GM19239 (cell line): ENCODE data around the gene TLN1.

ENCODE experiments used
- DNase-seq: peaks from one replicate; pipeline ENCODE4 v3.0.0; 2011; ENCODE audit warnings: low spot score; ENCODE audit not compliant: insufficient read length
- FAIRE-seq: peaks from 2 replicates; lab custom pipeline; 2011; peaks lifted over from hg19 to GRCh38; lab: Jason Lieb, UNC

The TLN1 gene

GRCh38 chr9:35732800-35733541 lies 976 bp upstream of the TLN1 start:
- no peak for DNase-seq
- peak; percentile 70 for FAIRE-seq

DNA sequence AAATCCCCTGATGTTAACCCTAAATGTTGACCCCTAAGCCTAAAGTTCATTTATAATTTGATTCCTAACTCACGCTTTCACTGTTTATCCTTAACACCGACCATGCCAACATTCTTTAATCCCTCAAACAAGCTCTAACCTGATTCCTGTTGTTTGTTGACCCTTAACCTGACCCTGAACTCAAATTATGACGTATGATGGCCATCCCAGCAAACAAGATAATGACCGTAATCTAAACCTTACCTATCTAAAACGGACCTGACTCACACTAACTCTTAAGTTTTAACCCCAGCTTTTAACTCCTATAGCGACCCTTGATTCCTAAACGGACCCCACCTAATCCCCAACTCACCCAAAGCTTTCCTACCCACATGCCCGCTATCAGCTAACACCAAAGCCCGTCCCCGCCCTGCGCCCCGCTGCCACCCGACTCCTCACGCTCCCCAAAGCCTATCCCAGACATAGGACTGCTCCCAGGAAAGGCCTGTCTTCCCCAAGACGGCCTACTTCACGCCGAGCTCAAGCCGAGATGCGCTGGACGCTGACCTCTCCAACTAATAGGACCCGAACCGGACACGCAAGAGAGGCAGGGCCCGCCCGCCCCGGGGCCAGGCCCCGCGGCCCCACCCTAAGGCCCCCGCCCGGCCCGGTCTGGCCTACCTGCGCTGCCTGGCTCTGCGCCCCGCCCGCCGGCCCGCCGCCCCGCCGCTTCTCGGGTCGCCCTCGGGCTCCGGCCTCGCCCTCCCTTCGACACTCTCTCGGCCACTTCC lies 395 bp downstream of the TLN1 start:
- DNase-seq, result no peak
- no peak for FAIRE-seq

- no peak for DNase-seq
- no peak for FAIRE-seq
These were observed 1.5 kb downstream of the TLN1 start for GRCh38 chr9:35730486-35730854.

- FAIRE-seq, result peak; percentile 61
- no peak for DNase-seq
These were observed 2.1 kb downstream of the TLN1 start for GRCh38 chr9:35729700-35730485.

DNA sequence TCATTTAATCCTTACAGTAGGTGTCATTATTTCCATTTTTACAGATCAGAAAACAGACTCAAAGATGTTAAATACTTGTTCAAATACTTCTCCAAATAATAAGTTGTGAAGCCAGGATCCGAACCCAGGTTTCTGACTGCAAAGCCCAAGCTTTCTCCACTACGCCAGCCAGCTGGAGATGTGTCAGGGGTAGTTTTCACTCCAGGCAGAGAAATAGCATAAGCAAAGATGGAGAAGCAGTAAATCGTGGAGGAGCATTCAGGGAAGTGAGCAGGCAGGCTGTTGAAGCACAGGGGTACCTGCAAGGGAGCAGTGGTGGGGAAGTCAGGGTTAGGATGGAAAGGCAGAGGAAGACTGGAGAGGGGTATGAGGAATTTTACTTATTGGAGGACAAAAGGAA lies 2.9 kb downstream of the TLN1 start:
- DNase-seq (no peak), FAIRE-seq (no peak)

DNA sequence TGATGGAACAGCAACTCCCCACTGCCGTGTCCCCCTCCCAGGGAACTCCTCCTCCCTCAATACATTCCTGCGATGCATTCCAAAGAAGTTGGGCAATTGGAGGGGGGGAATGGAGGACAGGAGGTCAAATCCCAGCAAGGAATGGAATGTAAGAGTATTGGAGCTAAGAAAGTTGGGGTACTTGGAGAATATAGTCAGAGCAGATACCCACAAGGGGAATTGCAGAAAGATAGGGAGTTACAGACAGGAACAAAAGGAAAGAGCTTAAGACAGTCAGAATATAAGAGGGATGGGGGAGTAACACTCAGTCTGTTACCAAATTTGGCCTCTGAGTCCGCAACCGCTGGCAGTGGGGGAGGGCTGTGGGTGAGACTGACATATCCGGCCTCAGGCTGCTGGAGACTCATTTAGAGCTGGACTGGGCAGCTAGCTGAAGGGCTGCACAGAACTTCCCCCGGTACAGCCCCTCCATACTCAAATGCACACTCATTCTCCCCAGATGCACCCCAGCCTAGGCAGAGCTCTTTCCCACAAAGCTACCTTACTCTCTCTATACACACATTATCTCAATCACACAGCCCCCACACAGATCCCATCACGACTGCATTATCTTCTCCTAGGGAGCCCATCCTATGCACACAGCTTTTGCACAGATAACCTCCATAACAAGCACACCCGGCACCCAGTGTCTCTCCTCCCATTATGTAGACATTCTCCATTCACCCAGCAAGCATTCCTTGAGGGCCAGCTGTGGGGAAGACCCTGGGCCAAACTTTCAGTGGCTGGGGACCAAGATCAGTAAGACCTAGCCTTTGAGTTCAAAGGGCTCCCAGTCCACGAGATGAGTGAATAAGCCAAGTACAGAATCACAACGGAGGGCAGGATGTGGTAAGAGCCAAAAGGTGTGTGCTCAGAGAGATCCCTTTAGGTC lies 3.7 kb downstream of the TLN1 start:
- no peak for DNase-seq
- FAIRE-seq, result peak; percentile 74

GRCh38 chr9:35727676-35728040 lies 4.3 kb downstream of the TLN1 start:
- DNase-seq, result no peak
- FAIRE-seq, result no peak

DNA sequence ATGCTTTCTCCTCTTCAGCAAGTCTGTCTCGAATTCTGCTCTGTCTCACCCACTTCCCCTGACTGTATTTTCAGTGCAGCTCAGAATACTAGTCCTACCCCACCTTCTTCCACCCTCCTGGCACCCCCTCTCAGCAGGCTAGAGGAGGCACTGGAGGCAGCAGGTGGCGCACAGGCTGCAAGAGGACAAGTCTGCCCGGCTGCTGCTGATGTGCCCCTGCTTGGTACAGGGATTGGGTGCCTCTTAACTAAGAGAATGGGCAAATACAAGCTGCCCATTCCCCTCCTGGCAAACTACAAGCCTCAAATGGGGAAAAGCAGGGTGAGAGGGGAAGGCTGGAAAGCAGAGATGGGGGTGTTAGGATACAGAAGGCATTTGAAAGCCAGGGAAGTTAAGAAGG lies 5.1 kb downstream of the TLN1 start:
- DNase-seq (no peak), FAIRE-seq (peak; percentile 55)

DNA sequence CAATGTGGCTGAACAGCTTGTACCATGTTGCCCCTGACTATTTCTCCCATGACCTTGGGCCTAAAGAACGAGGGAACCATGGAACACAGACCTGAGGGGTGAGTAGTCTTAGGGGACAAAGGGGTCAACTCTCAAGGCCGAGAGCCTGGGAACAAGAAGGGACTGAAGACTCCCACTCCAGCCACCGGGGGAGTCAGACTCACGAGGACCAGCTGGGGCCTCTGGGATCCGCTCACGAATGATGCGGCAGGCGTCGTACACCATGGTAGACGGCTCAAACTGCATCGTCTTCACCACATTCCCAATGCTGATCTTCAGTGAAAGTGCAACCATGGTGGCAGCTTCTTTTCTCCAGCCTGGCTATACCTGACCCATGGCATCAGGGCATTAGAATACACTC lies 6.6 kb downstream of the TLN1 start:
- FAIRE-seq (no peak), DNase-seq (no peak)

- no peak for DNase-seq
- FAIRE-seq, result no peak
These were observed 8.1 kb downstream of the TLN1 start for GRCh38 chr9:35723908-35724307.

GRCh38 chr9:35723426-35723825 lies 8.6 kb downstream of the TLN1 start:
- FAIRE-seq, result no peak
- DNase-seq, result no peak

DNA sequence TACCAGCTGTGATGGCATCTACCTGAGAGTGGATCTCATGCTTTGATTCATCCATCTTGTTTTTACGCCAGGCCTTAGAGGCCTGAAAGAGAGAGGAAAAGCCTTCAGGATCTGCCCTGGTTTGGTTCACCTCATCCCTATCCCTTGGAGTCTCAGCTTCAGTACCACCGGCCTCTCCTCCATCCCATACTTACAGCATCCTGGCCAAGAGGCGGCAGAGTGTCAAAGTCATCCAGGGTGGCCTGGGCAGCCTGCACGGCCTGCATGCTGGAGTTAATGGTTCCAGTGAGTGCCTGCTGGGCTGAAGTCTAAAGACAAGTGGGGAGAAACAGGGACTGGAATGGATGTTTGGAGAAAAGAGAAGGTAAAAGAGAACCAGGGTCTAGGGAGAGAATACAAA lies 12.4 kb downstream of the TLN1 start:
- FAIRE-seq, result no peak
- DNase-seq, result no peak

DNA sequence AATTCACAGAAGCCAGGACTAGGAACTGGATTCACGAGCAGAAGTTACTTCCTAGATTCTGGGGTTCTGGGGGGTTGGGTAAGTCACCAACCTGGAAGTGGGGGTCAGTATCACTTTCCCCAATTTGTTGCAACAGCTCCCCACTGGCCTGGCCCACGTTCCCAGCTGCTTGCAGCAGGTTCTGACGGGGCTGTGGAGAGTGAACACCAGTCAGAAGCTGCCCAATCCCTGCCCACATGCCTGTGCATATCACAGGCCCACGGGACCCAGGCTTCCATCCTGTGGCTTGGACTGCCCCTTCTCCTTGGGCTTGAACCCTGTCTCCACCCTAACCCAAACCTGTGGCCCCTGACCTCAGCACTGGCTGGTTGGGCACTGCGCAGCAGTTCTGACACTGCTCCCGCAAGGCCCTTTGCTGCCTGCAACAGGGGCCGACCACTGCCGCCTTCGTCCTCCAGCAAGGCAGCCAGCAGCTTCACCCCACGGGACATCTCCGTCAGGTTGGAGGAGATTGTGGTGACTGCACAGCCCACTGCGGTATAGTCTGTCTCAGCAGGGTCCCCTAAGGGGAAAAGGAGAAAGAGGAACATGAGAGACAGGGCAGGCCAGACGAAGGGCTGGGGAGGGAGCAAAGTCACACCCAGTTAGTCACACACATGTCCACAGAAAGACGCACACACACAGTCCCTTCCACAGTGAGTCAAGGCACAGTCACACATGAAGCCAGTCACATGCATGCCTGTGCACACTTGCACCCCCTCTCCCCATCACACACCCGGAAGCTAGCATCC lies 13.1 kb downstream of the TLN1 start:
- DNase-seq (no peak), FAIRE-seq (no peak)

DNA sequence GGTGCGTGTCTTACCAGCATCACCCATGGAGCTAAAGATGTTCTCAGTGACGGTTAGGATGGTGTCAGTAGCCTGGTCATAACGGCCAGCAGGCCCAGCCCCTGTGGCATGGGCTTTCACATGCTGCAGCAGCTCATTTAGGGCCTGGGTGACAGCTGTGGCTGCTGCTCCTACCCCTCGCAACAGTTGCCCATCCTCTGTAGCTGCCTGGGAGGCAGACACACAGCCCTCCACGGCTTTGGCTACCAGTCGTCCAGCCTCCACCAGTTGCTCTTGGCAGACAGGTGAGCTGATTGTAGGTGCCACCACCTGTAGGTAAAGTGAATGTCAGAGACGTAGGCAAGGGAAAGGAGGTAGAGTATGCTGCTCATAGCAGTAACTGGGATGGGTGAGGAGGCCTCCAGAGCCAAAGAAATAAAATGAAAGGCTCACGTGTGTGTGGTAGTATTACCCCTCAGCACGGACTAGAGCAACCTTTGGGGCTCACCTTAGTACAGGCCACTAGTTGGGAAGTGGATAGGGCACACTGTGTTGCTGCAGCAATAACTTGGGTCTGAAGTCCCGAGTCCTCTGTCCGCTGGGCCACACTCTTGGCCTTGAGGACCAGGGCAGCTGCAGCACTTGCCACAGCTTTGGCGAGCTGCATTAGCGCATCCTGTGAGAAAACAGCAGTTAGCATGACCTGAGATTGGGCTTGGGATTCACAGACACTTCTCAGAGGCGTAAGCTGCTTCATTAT lies 14.7 kb downstream of the TLN1 start:
- DNase-seq (no peak), FAIRE-seq (no peak)

GRCh38 chr9:35716230-35716629 lies 15.8 kb downstream of the TLN1 start:
- no peak for FAIRE-seq
- no peak for DNase-seq

- DNase-seq (no peak), FAIRE-seq (no peak)
These were observed 17.3 kb downstream of the TLN1 start for GRCh38 chr9:35714579-35715252.

- no peak for DNase-seq
- FAIRE-seq, result no peak
These were observed 17.9 kb downstream of the TLN1 start for GRCh38 chr9:35714123-35714522.

DNA sequence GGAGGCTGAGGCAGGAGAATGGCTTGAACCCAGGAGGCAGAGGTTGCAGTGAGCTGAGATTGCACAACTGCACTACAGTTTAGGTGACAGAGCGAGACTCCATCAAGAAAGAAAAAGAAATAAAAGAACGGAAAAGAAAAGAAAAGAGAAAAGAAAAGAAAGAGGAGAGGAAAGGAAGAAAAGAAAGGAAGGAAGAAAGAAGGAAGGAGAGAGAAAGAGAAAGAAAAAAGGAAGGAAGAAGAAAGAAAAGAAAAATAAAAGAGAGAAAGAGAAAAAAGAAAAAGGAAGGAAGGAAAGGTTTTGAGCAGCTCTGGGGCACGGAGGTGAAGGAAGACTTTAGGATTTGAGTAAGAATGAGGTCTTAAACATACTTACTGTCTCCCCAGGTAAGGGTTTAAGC lies 18.4 kb downstream of the TLN1 start:
- no peak for DNase-seq
- FAIRE-seq, result no peak
